H1 (cell line): Measurements from ENCODE around the gene CMC1. TPM values are rescaled to one million over a fixed set of nuclear protein-coding genes. Genes with fewer than 3 reads are reported as not detected.
"Not testable (repeated sequence)": the region's sequence is repeated elsewhere in the genome, so short reads cannot be mapped to it uniquely, and the experiment has no call there.

ENCODE experiments used
- CTCF ChIA-PET: fragments of 300-600 bp; sonication (Branson Sonifier 250); formaldehyde crosslinking; loops from one replicate; lab custom pipeline; 2021; ENCODE audit not compliant: partially characterized antibody; lab: Charles Lee
- POLR2A ChIA-PET: fragments of 300-600 bp; sonication (Branson Sonifier 250); formaldehyde crosslinking; loops from one replicate; lab custom pipeline; 2021; ENCODE audit warnings: inconsistent platforms; ENCODE audit not compliant: partially characterized antibody; lab: Charles Lee
- DNase-seq, 2 experiments: peaks; one replicate each; pipeline versions ENCODE4 v3.0.0 to v3.0.0-alpha.2; 2010 to 2022; ENCODE audit warnings: low spot score in 2 of 2, low read depth in 1 of 2, mixed read lengths in 1 of 2
- FAIRE-seq: peaks from 2 replicates; lab custom pipeline; 2011; peaks lifted over from hg19 to GRCh38; lab: Jason Lieb, UNC
- H2AFZ ChIP-seq: 2 replicates; pipeline ENCODE4 v1.8.1; 2012; ENCODE audit warnings: low read length, inconsistent platforms
- H2AK5ac ChIP-seq: 2 replicates; pipeline ENCODE4 v1.6.1; 2013; ENCODE audit warnings: low read depth, low read length
- H2BK120ac ChIP-seq: replicated peaks from 2 replicates; pipeline ENCODE3; 2013; ENCODE audit warnings: low read depth, low read length, inconsistent platforms
- H2BK12ac ChIP-seq: 2 replicates; pipeline ENCODE4 v1.6.1; 2013; ENCODE audit warnings: low read depth, low read length
- H2BK15ac ChIP-seq: 2 replicates; pipeline ENCODE4 v1.6.1; 2013; ENCODE audit warnings: low read length
- H2BK20ac ChIP-seq: 2 replicates; pipeline ENCODE4 v1.6.1; 2013; ENCODE audit warnings: low read length
- H2BK5ac ChIP-seq: 2 replicates; pipeline ENCODE4 v1.6.1; 2013; ENCODE audit warnings: low read depth, low read length
- H3K14ac ChIP-seq: 2 replicates; pipeline ENCODE4 v1.6.1; 2013; ENCODE audit warnings: inconsistent platforms; ENCODE audit not compliant: insufficient read length
- H3K18ac ChIP-seq: 2 replicates; pipeline ENCODE4 v1.6.1; 2013; ENCODE audit warnings: low read length; ENCODE audit errors: extremely low read depth
- H3K23ac ChIP-seq: 2 replicates; pipeline ENCODE4 v1.6.1; 2013; ENCODE audit warnings: inconsistent platforms; ENCODE audit not compliant: insufficient read length
- H3K23me2 ChIP-seq: 2 replicates; pipeline ENCODE4 v1.6.1; 2013; ENCODE audit warnings: low read depth, low read length
- H3K27ac ChIP-seq: 2 replicates; pipeline ENCODE4 v1.6.1; 2011; ENCODE audit warnings: low read depth, low read length, inconsistent platforms
- H3K27me3 ChIP-seq, 4 experiments: replicated peaks in 1 of 4; 1 replicate in 1 of 4; 2 replicates in 3 of 4; pipeline versions ENCODE4 v1.6.1 to v1.8.1; 2011 to 2013; ENCODE audit warnings: low read length in 3 of 4, mild to moderate bottlenecking in 3 of 4, inconsistent platforms in 2 of 4, mixed read lengths in 2 of 4, moderate library complexity in 1 of 4; ENCODE audit not compliant: control insufficient read depth in 3 of 4, insufficient read depth in 3 of 4; ENCODE audit errors: extremely low read depth in 1 of 4
- H3K36me3 ChIP-seq, 4 experiments: 2 replicates each; pipeline versions ENCODE4 v1.6.1 to v1.8.1; 2011 to 2013; ENCODE audit warnings: mild to moderate bottlenecking in 4 of 4, low read length in 3 of 4, moderate library complexity in 2 of 4, control low read depth in 1 of 4, inconsistent platforms in 1 of 4; ENCODE audit not compliant: insufficient read depth in 4 of 4, control insufficient read depth in 2 of 4
- H3K4ac ChIP-seq: replicated peaks from 2 replicates; pipeline ENCODE3; 2013; ENCODE audit warnings: low read length, low read depth, mixed read lengths, inconsistent platforms; ENCODE audit not compliant: insufficient read length
- H3K4me1 ChIP-seq, 4 experiments: replicated peaks in 1 of 4; 1 replicate in 1 of 4; 2 replicates in 3 of 4; pipeline versions ENCODE4 v1.6.1 to v1.8.1; 2011 to 2013; ENCODE audit warnings: low read length in 3 of 4, inconsistent platforms in 2 of 4, mixed read lengths in 1 of 4; ENCODE audit not compliant: insufficient read depth in 4 of 4, control insufficient read depth in 3 of 4
- H3K4me2 ChIP-seq, 2 experiments: 2 replicates each; pipeline versions ENCODE4 v1.6.1 to v1.8.1; 2011 to 2013; ENCODE audit warnings: low read depth in 2 of 2, low read length in 2 of 2, control low read depth in 1 of 2, inconsistent platforms in 1 of 2, mild to moderate bottlenecking in 1 of 2; ENCODE audit not compliant: insufficient read depth in 1 of 2
- H3K4me3 ChIP-seq, 4 experiments: fragments of 200-600, 300-600 bp in 1 of 4; sonication (generic), shearing (Covaris generic), sonication (Bioruptor Twin) in 1 of 4; 2 replicates each; pipeline versions ENCODE4 v1.5.1 to v1.8.1; 2011 to 2016; ENCODE audit warnings: low read length in 4 of 4, low read depth in 3 of 4, control low read depth in 2 of 4, inconsistent platforms in 2 of 4, mild to moderate bottlenecking in 2 of 4, mixed read lengths in 1 of 4, moderate library complexity in 1 of 4; ENCODE audit not compliant: insufficient read depth in 2 of 4; ENCODE audit errors: extremely low read depth in 1 of 4
- H3K56ac ChIP-seq: replicated peaks from 2 replicates; pipeline ENCODE3; 2013; ENCODE audit warnings: low read depth, mild to moderate bottlenecking, mixed read lengths, low read length, inconsistent platforms; ENCODE audit not compliant: insufficient read length
- H3K79me1 ChIP-seq: 2 replicates; pipeline ENCODE4 v1.6.1; 2013; ENCODE audit warnings: low read depth, low read length, control low read depth
- H3K79me2 ChIP-seq, 2 experiments: 2 replicates each; pipeline versions ENCODE4 v1.6.1 to v1.8.1; 2012 to 2013; ENCODE audit warnings: low read length in 2 of 2, mild to moderate bottlenecking in 2 of 2, inconsistent platforms in 1 of 2; ENCODE audit not compliant: insufficient read depth in 2 of 2, control insufficient read depth in 1 of 2
- H3K9ac ChIP-seq, 4 experiments: replicated peaks in 1 of 4; 1 replicate in 1 of 4; 2 replicates in 3 of 4; pipeline versions ENCODE4 v1.6.1 to v1.8.1; 2011 to 2013; ENCODE audit warnings: low read depth in 3 of 4, low read length in 3 of 4, control low read depth in 2 of 4, mild to moderate bottlenecking in 2 of 4, moderate library complexity in 2 of 4, inconsistent platforms in 1 of 4; ENCODE audit errors: extremely low read depth in 1 of 4
- H3K9me3 ChIP-seq, 2 experiments: 2 replicates each; pipeline versions ENCODE4 v1.6.1 to v1.8.1; 2012 to 2013; ENCODE audit warnings: mild to moderate bottlenecking in 2 of 2, moderate library complexity in 2 of 2, control low read depth in 1 of 2, inconsistent platforms in 1 of 2, low read depth in 1 of 2, low read length in 1 of 2, mixed read lengths in 1 of 2; ENCODE audit not compliant: insufficient read depth in 2 of 2
- H4K20me1 ChIP-seq, 2 experiments: replicated peaks in 1 of 2; 2 replicates each; pipeline versions ENCODE3 to v1.8.1; 2011 to 2013; ENCODE audit warnings: inconsistent platforms in 2 of 2, low read length in 2 of 2, mild to moderate bottlenecking in 1 of 2; ENCODE audit not compliant: insufficient read depth in 2 of 2, control insufficient read depth in 1 of 2
- H4K5ac ChIP-seq: 2 replicates; pipeline ENCODE4 v1.6.1; 2013; ENCODE audit warnings: low read length, low read depth, mixed read lengths, inconsistent platforms; ENCODE audit not compliant: insufficient read length
- H4K8ac ChIP-seq: 2 replicates; pipeline ENCODE4 v1.8.0; 2013; ENCODE audit warnings: mild to moderate bottlenecking, moderate library complexity, low read length, inconsistent platforms; ENCODE audit not compliant: insufficient read depth; ENCODE audit errors: extremely low read depth
- H4K91ac ChIP-seq: replicated peaks from 2 replicates; pipeline ENCODE3; 2013; ENCODE audit warnings: low read length, mixed read lengths, inconsistent platforms; ENCODE audit not compliant: insufficient read length
- WGBS, 2 experiments: shearing (Covaris generic) in 1 of 2; methylation state at CpG; one replicate each; pipeline versions ENCODE4 v1.1.6 to v1.1.7; 2013 to 2015; ENCODE audit warnings: low lambda C conversion rate in 2 of 2, mixed read lengths in 2 of 2, inconsistent platforms in 1 of 2, low coverage in 1 of 2, missing lambda C conversion rate in 1 of 2; ENCODE audit not compliant: insufficient replicate concordance in 2 of 2, insufficient coverage in 1 of 2, insufficient read length in 1 of 2; ENCODE audit errors: extremely low coverage in 1 of 2, missing lambda C conversion rate in 1 of 2; 5-methylcytosine and 5-hydroxymethylcytosine counted together
- polyA plus RNA-seq, 7 experiments: library from polyadenylated mRNA; depleted of rRNA in 3 of 7; stranded (reverse) in 5 of 7; unstranded in 2 of 7; fragments of >200 nt in 5 of 7; fragments of 200-250 nt in 2 of 7; gene quantifications; 1 replicate in 5 of 7; 2 replicates in 1 of 7; 4 replicates in 1 of 7; pipeline versions ENCODE4 v1.2.1 to v1.2.3, GENCODE V29; 2011 to 2013; ENCODE audit warnings: missing spikeins in 2 of 7, mixed read lengths in 2 of 7
- total RNA-seq: library from RNA; stranded (reverse); fragmentation: NEBNext Ultra II Directional; extraction: Animal tissue kit (Norgen Biotek cat#: 25700); gene quantifications from 2 replicates; pipeline ENCODE4 v1.2.1, GENCODE V29; 2021

The CMC1 gene
- total and polyA plus RNA-seq, 2 of the 8 experiments (the other 6 are each of a cell fraction or from before 2014, with no cell fraction given) = 11.4 to 19.4 TPM

DNA sequence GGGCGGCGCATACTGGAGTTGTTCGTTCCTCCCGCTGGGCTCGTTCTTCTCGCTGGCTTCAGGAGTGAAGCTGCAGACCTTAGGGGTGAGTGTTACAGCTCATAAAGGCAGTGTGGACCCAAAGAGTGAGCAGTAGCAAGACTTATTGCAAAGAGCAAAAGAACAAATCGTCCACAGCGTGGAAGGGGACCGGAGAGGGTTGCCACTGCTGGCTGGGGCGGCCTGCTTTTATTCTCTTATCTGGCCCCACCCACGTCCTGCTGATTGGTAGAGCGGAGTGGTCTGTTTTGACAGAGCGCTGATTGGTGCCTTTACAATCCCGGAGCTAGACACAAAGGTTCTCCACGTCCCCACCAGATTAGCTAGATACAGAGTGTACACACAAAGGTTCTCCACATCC is 41.8 kb upstream of the CMC1 start:
- H2BK120ac ChIP-seq, H4K91ac ChIP-seq, H2BK15ac ChIP-seq, H3K56ac ChIP-seq, H3K18ac ChIP-seq, FAIRE-seq, H3K23me2 ChIP-seq, H2AFZ ChIP-seq, H3K4me3 ChIP-seq, H3K4me1 ChIP-seq, DNase-seq, H3K9me3 ChIP-seq, H2BK5ac ChIP-seq, H3K4ac ChIP-seq, H3K14ac ChIP-seq, H2BK12ac ChIP-seq, H4K8ac ChIP-seq, H3K27me3 ChIP-seq, H2AK5ac ChIP-seq, POLR2A ChIA-PET, H3K9ac ChIP-seq, H2BK20ac ChIP-seq, H3K79me2 ChIP-seq, H3K4me2 ChIP-seq, H3K36me3 ChIP-seq, H3K27ac ChIP-seq, H3K23ac ChIP-seq, H4K20me1 ChIP-seq, H4K5ac ChIP-seq, H3K79me1 ChIP-seq: not testable (repeated sequence)
- CTCF ChIA-PET = interaction anchor here (0.7 to 1.2 kb wide), 3 partner anchors 12 to 93 kb away, joined by 3 to 4 read pairs (median 4); no protein-coding TSS in a partner anchor
- 94% methylated on average over 15 of the region's 15 CpGs; no CpG with 5 or more reads in 1 of the 2 experiments for WGBS, 2 experiments

DNA sequence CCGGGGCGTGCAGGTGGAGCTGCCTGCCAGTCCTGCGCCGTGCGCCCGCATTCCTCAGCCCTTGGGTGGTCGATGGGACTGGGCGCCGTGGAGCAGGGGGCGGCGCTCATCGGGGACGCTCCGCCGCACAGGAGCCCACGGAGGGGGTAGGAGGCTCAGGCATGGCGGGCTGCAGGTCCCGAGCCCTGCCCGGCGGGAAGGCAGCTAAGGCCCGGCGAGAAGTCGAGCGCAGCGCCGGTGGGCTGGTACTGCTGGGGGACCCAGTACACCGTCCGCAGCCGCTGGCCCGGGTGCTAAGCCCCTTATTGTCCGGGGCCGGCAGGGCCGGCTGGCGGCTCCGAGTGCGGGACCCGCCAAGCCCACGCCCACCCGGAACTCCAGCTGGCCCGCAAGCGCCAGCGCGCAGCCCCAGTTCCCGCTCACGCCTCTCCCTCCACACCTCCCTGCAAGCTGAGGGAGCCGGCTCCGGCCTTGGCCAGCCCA is 41.0 kb upstream of the CMC1 start:
- H3K9ac ChIP-seq, FAIRE-seq: not testable (repeated sequence)

More for the DNA sequence above, 41.0 kb upstream of the CMC1 start:
- H3K18ac ChIP-seq, H4K20me1 ChIP-seq, H2BK120ac ChIP-seq, H3K4me2 ChIP-seq, H3K56ac ChIP-seq, H3K4me3 ChIP-seq, H3K23me2 ChIP-seq, H3K27ac ChIP-seq, H2BK5ac ChIP-seq, H4K91ac ChIP-seq, H4K5ac ChIP-seq, H3K79me1 ChIP-seq, H2BK20ac ChIP-seq, H3K4ac ChIP-seq, H3K36me3 ChIP-seq, H3K23ac ChIP-seq, H3K9me3 ChIP-seq, H2AK5ac ChIP-seq, DNase-seq, H2BK15ac ChIP-seq, H3K14ac ChIP-seq, POLR2A ChIA-PET, H4K8ac ChIP-seq, H3K79me2 ChIP-seq, H2BK12ac ChIP-seq, H3K4me1 ChIP-seq, H2AFZ ChIP-seq, H3K27me3 ChIP-seq: not testable (repeated sequence)
- 97% methylated on average over 12 of the region's 47 CpGs; no CpG with 5 or more reads in 1 of the 2 experiments for WGBS, 2 experiments
- CTCF ChIA-PET = interaction anchor here (0.7 to 1.2 kb wide), 3 partner anchors 11 to 93 kb away, joined by 3 to 4 read pairs (median 4); no protein-coding TSS in a partner anchor
